Measurements from ENCODE around the gene CRYBG1.

The CRYBG1 gene

DNA sequence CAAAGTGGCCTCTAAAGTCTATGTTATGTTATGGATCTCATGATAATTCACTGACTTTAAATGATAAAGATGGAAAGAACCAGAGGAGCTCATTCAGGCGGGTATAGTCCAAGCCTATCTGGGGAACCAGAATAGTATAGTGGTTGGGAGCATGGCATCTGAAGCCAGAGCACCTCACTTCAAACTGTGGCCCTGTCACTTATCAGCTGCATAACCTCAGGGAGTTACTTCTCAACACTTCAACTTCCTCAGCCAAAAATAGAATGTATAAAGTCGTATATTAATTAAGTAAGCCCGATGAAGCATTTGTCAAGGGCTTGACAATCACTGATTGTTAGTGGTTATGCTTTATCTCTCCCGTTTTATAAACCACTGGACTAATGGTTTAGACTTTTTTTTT is 156.1 kb downstream of the CRYBG1 start:
- H3K27me3 ChIP-seq (ENCODE audit: low read depth), result peaks cover 16% of the 10 kb centered on the region
- in situ Hi-C loops (cut with MboI; ENCODE audit: low sequenced_read_pairs), result no loop called here
- H3K4me1 ChIP-seq, result peaks cover 3% of the 10 kb centered on the region; the same call in 1 of the 2 replicates
- H3K4me3 ChIP-seq, result no peak overlapping the region
- DNase-seq (ENCODE audit: low spot score in 2 of 2), result no peak
- H3K9me3 ChIP-seq, result no peaks in the 10 kb centered on the region
- H3K36me3 ChIP-seq (replicated peaks), result no peaks in the 10 kb centered on the region

DNA sequence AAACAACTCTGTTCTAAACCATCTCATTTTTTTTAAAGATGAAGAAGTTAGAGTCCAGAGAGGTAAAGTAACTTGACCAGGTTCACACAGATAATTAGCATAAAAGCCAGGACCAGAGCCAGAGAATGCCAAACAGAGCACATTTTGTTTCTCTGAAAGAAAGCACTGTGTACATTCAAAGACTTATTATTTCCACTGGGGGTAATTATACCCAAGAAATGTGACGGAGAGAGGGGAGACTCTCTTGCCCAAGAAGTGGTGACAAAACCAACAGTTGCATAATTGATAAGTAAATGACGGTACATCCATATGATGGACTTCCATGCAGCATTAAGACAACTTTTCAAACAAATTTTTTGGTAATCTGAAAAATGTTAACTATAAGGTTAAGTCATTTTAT is 157.2 kb downstream of the CRYBG1 start:
- Histone ChIP-seq H3K27me3 (ENCODE audit: low read depth) (peaks cover 7% of the 10 kb centered on the region), H3K4me1 (0 out of 2 replicates have a peak, but pooled peaks cover 3% of the 10 kb centered on the region), H3K4me3 (no peak overlapping the region), H3K9me3 (no peaks in the 10 kb centered on the region), H3K36me3 (replicated peaks) (no peaks in the 10 kb centered on the region)
- no peak for DNase-seq (ENCODE audit: low spot score in 2 of 2)
- in situ Hi-C loops (cut with MboI; ENCODE audit: low sequenced_read_pairs), result no loop called here

DNA sequence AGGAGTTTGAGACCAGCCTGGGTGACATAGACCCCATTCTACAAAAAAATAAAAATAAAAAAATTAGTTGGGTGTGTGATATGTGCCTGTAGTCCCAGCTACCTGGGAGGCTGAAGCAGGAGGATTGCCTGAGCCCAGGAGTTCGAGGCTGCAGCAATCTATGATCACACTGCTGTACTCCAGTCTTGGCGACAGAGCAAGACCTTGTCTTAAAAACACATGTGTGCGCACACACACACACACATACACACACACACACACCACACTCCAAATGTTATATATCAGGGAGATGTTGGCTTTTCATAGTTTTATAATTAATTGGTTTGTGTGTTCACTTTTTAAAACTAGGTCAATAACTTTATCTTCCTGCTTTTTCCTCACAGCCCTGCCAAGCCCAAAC is 158.2 kb downstream of the CRYBG1 start:
- Histone ChIP-seq H3K4me3 (no peak overlapping the region), H3K36me3 (replicated peaks) (no peaks in the 10 kb centered on the region), H3K9me3 (no peaks in the 10 kb centered on the region), H3K4me1 (no peaks in the 10 kb centered on the region), H3K27me3 (ENCODE audit: low read depth) (no peaks in the 10 kb centered on the region)
- DNase-seq (ENCODE audit: low spot score in 2 of 2), result no peak
- in situ Hi-C loops (cut with MboI; ENCODE audit: low sequenced_read_pairs), result no loop called here

DNA sequence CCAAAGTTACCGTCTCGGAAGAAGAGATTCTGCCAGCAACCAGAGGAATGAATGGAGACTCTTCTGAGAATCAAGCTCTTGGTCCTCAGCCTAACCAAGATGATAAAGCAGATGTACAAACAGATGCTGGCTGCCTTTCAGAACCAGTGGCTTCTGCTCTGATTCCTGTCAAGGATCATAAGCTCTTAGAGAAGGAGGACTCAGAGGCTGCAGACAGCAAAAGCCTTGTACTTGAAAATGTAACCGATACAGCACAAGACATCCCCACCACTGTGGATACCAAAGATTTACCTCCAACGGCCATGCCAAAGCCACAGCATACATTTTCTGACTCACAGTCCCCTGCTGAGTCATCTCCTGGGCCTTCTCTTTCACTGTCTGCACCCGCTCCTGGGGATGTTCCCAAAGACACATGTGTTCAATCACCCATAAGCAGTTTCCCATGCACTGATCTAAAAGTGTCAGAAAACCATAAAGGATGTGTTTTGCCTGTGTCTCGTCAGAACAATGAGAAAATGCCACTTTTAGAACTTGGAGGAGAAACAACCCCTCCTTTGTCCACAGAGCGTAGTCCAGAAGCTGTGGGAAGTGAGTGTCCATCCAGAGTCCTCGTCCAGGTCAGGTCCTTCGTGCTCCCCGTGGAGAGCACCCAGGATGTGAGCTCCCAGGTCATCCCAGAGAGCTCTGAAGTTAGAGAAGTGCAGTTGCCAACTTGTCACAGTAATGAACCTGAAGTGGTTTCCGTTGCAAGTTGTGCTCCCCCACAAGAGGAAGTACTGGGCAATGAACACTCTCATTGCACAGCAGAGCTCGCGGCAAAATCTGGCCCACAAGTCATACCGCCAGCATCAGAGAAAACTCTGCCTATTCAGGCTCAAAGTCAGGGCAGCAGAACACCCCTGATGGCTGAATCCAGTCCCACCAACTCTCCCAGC is 159.2 kb downstream of the CRYBG1 start:
- Histone ChIP-seq H3K4me3 (no peak overlapping the region), H3K9me3 (no peaks in the 10 kb centered on the region), H3K36me3 (replicated peaks) (no peaks in the 10 kb centered on the region), H3K4me1 (no peaks in the 10 kb centered on the region), H3K27me3 (ENCODE audit: low read depth) (no peaks in the 10 kb centered on the region)
- in situ Hi-C loops (cut with MboI; ENCODE audit: low sequenced_read_pairs), result no loop called here
- no peak for DNase-seq (ENCODE audit: low spot score in 2 of 2)

DNA sequence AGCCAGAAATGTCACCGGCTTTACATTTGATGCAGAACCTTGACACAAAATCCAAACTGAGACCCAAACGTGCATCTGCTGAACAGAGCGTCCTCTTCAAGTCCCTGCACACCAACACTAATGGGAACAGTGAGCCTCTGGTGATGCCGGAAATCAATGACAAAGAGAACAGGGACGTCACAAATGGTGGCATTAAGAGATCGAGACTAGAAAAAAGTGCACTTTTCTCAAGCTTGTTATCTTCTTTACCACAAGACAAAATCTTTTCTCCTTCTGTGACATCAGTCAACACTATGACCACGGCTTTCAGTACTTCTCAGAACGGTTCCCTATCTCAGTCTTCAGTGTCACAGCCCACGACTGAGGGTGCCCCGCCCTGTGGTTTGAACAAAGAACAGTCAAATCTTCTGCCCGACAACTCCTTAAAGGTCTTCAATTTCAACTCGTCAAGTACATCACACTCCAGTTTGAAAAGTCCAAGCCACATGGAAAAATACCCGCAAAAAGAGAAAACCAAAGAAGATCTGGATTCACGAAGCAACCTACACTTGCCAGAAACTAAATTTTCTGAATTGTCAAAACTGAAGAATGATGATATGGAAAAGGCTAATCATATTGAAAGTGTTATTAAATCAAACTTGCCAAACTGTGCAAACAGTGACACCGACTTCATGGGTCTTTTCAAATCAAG is 160.3 kb downstream of the CRYBG1 start:
- H3K4me3 ChIP-seq, result no peak overlapping the region

DNA sequence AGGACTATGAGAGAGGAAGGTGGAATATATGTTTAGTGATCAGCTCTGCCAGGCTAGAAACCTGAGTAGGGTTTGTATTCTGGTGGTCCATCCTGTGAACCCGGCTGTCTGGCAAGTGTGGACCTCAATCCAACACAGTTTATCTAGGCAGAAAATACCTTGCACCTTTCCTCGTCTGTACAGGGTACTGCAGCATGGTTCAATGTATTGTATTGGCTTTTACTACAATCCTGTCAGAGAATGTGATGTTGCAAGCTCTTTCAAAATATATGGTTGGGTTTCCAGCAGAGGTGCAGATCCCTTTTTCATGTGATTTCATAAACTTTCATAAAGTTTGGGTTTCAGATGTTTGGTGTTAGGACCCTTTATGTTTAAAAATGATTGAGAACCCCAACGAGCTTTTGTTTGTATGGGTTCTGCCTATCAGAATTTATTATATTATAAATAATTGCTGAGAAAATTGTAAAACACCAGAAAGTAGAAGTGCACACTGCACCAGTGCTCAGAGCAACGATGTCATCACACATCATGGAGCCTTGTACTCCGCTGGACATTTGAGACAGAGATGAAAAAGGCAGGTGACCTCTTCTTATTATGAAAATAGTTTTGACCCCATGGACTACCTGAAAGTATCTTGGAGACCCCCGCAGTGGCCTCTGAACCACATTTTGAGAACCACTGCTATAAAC is 162.2 kb downstream of the CRYBG1 start:
- in situ Hi-C loops (cut with MboI; ENCODE audit: low sequenced_read_pairs), result no loop called here
- H3K4me1 ChIP-seq, result peaks cover 4% of the 10 kb centered on the region
- no peak for DNase-seq (ENCODE audit: low spot score in 2 of 2)

More for the DNA sequence above, 160.3 kb downstream of the CRYBG1 start:
- no peak for DNase-seq (ENCODE audit: low spot score in 2 of 2)
- no peaks in the 10 kb centered on the region for H3K4me1 ChIP-seq
- no peaks in the 10 kb centered on the region for H3K9me3 ChIP-seq
- H3K27me3 ChIP-seq (ENCODE audit: low read depth), result no peaks in the 10 kb centered on the region
- H3K36me3 ChIP-seq (replicated peaks), result no peaks in the 10 kb centered on the region
- in situ Hi-C loops (cut with MboI; ENCODE audit: low sequenced_read_pairs), result no loop called here

DNA sequence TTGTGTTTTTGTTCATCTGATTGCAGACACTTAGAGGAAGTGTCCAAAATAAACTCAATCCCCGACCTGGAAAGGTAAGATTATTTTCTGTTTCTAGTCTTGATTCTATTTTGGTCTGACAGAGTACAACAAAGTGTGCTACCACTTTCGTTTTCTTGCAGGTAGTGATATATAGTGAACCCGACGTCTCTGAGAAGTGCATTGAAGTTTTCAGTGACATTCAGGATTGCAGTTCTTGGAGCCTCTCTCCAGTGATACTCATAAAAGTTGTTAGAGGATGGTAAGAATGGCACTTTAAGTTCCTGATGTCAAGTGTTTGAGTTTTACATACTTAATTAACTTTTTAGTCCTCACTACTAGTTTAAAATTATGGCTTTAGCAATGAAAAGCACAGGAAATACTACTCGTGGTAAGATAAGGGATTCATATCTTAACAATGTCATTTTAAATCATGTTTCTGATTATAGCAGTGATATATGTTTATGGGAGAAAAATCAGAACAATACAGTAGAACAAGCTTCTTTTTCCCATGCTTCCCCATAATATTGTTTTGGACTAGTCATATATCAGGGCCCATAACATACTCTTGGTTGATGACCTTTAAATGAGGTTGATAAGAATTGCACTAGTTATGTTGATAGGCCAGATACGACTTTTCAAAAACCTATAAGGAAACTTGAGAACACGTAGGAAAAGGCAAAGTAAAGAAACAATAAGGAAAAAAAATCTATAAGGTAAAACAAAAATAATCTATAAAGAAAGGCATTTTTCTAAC is 164.8 kb downstream of the CRYBG1 start:
- in situ Hi-C loops (cut with MboI; ENCODE audit: low sequenced_read_pairs), result no loop called here
- Histone ChIP-seq H3K4me1 (peaks cover 4% of the 10 kb centered on the region), H3K27me3 (ENCODE audit: low read depth) (no peaks in the 10 kb centered on the region), H3K4me3 (no peak overlapping the region), H3K36me3 (replicated peaks) (no peaks in the 10 kb centered on the region), H3K9me3 (no peaks in the 10 kb centered on the region)
- no peak for DNase-seq (ENCODE audit: low spot score in 2 of 2)

More for the DNA sequence above, 162.2 kb downstream of the CRYBG1 start:
- Histone ChIP-seq H3K36me3 (replicated peaks) (no peaks in the 10 kb centered on the region), H3K9me3 (no peaks in the 10 kb centered on the region), H3K27me3 (ENCODE audit: low read depth) (no peaks in the 10 kb centered on the region), H3K4me3 (no peak overlapping the region)

DNA sequence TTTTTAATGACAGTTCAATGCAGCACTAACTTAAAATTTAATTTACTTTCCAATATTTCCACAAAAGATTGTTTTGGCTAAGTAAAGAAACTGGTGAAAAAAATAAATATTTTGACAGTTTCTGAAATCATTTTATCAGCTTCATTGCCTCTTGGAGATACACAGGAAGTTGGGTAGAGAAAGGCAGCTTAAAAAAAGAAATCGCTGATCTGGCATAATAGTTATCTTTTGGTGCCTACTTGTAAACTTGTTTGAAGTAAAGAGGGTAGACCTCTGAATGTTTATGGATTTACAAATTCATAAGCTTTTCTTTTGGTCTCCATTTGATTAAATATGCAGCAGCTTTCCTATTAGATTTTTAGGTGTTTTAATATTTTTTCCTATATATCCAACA is 165.4 kb downstream of the CRYBG1 start:
- in situ Hi-C loops (cut with MboI; ENCODE audit: low sequenced_read_pairs), result no loop called here
- H3K27me3 ChIP-seq (ENCODE audit: low read depth), result no peaks in the 10 kb centered on the region
- H3K4me3 ChIP-seq, result no peak overlapping the region
- no peaks in the 10 kb centered on the region for H3K36me3 ChIP-seq (replicated peaks)
- H3K9me3 ChIP-seq, result no peaks in the 10 kb centered on the region
- peaks cover 4% of the 10 kb centered on the region for H3K4me1 ChIP-seq
- DNase-seq (ENCODE audit: low spot score in 2 of 2), result no peak

DNA sequence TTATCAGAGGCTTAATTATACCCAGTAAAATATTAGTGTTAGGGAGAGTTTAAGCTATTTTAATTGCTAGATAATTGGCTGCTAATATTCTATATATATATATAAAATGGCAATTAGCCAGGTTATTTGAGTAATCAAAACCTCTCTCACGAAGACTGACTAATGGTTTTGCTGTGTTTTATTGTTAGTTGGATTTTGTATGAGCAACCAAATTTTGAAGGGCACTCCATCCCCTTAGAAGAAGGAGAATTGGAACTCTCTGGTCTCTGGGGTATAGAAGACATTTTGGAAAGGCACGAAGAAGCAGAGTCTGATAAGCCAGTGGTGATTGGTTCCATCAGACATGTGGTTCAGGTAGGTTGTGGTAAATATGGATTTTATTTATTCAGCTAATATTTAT is 166.6 kb downstream of the CRYBG1 start:
- H3K36me3 ChIP-seq (replicated peaks), result no peaks in the 10 kb centered on the region
- DNase-seq (ENCODE audit: low spot score in 2 of 2), result no peak
- H3K4me3 ChIP-seq, result no peak overlapping the region
- no peaks in the 10 kb centered on the region for H3K9me3 ChIP-seq
- in situ Hi-C loops (cut with MboI; ENCODE audit: low sequenced_read_pairs), result no loop called here
- H3K27me3 ChIP-seq (ENCODE audit: low read depth), result no peaks in the 10 kb centered on the region
- H3K4me1 ChIP-seq, result peaks cover 4% of the 10 kb centered on the region

DNA sequence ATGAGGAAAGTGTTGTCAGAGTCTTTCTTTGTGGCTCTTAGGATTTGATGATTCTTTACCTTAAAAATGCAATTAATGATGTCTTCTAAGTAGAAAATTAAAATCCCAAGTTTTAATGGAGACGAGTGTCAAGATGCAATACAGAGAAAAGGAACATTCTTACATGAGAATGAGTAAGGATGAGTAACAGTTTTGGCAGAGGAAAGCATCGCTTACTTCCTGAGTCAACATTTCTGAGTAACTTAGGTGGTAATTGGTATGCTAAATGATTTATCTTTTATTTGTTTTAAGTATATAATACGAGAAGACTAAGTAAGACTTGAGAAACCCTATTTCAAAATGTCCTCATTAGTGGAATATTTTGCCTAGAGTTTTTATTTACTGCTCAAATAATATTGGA is 167.5 kb downstream of the CRYBG1 start:
- no peak for DNase-seq (ENCODE audit: low spot score in 2 of 2)

DNA sequence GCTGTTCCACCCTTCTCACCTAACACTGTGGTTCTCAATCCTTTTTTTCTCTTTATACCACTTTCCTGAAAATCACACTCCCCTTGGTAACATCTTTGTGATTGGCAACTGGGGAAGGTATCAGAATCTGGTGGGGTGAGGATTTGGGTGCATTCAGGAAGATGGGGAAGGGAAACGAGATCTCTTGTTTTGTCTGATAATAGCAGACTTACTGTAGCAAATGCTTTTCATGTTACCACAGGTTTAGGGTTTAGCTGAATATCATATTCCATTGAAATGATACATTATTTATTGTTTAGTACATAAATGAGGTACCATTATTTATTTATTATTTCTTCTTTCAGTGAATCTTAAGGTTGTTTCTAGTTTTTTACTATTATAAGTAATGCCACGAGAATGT is 168.0 kb downstream of the CRYBG1 start:
- Histone ChIP-seq H3K4me1 (peaks cover 4% of the 10 kb centered on the region), H3K9me3 (no peaks in the 10 kb centered on the region), H3K27me3 (ENCODE audit: low read depth) (no peaks in the 10 kb centered on the region), H3K4me3 (no peak overlapping the region), H3K36me3 (replicated peaks) (no peaks in the 10 kb centered on the region)
- in situ Hi-C loops (cut with MboI; ENCODE audit: low sequenced_read_pairs), result no loop called here
- DNase-seq (ENCODE audit: low spot score in 2 of 2), result no peak

More for the DNA sequence above, 167.5 kb downstream of the CRYBG1 start:
- Histone ChIP-seq H3K4me3 (no peak overlapping the region), H3K9me3 (no peaks in the 10 kb centered on the region), H3K4me1 (peaks cover 4% of the 10 kb centered on the region), H3K27me3 (ENCODE audit: low read depth) (no peaks in the 10 kb centered on the region), H3K36me3 (replicated peaks) (no peaks in the 10 kb centered on the region)
- in situ Hi-C loops (cut with MboI; ENCODE audit: low sequenced_read_pairs), result no loop called here

DNA sequence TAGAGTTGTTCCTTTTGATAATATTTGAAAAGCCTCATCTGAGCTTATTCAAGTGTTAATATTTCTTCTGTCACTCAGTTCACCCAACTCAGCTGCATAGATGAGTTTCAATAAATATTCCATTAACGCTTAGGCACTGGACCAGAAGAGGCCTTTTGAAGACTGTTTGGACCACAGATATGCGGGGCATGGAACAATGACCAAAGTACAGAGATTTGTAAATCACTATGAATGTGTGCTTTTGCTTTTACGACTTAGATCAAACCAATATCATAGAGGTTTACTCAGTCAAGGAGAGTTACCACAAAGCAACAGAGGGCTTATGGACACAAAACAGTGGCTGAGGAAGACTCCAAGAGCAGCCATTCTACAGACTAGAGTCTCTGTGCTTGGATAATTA is 168.9 kb downstream of the CRYBG1 start:
- H3K36me3 ChIP-seq (replicated peaks), result no peaks in the 10 kb centered on the region
- H3K9me3 ChIP-seq, result no peaks in the 10 kb centered on the region
- H3K4me1 ChIP-seq, result peaks cover 4% of the 10 kb centered on the region
- in situ Hi-C loops (cut with MboI; ENCODE audit: low sequenced_read_pairs), result no loop called here
- DNase-seq (ENCODE audit: low spot score in 2 of 2), result no peak
- H3K4me3 ChIP-seq, result no peak overlapping the region
- H3K27me3 ChIP-seq (ENCODE audit: low read depth), result no peaks in the 10 kb centered on the region

DNA sequence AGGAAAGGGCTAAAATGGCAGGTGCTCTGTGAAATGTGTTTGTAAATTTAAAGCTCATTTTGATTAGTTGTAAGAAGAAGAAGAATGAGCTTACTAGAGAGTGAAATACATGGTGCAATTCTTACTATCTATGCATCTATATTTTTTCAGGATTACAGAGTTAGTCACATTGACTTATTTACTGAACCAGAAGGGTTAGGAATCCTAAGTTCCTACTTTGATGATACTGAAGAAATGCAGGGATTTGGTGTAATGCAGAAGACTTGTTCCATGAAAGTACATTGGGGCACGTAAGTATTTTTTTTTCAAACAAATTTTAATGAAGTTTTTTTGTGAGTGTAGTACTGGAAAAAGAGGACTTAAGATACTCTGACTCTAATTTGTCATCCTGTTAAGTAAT is 169.5 kb downstream of the CRYBG1 start:
- peaks cover 4% of the 10 kb centered on the region for H3K4me1 ChIP-seq

More for the DNA sequence above, 169.5 kb downstream of the CRYBG1 start:
- Histone ChIP-seq H3K27me3 (ENCODE audit: low read depth) (no peaks in the 10 kb centered on the region), H3K36me3 (replicated peaks) (no peaks in the 10 kb centered on the region), H3K4me3 (no peak overlapping the region), H3K9me3 (no peaks in the 10 kb centered on the region)
- DNase-seq (ENCODE audit: low spot score in 2 of 2), result no peak
- in situ Hi-C loops (cut with MboI; ENCODE audit: low sequenced_read_pairs), result no loop called here

Measured in HAP-1 (cell line).